GM12878 (cell line): ENCODE data around the gene AFTPH. TPM values are rescaled to one million over a fixed set of nuclear protein-coding genes. Genes with fewer than 3 reads are reported as not detected.

Experiments used
- ATAC-seq: fragments of 200-7000 bp; cut with Tn5 transposase; 3 replicates; pipeline ENCODE4 v1.9.1; 2020; ENCODE audit warnings: mild to moderate bottlenecking, moderate library complexity
- BruUV-seq: library from RNA; stranded (reverse); fragments of 400-500 nt; replicated peaks from 2 replicates; lab custom pipeline; 2021; lab: Mats Ljungman, UMichigan
- CTCF ChIA-PET: fragments of 300-600 bp; sonication (Branson Sonifier 250); formaldehyde crosslinking; extraction: SDS; loops from one replicate; lab custom pipeline; 2021; ENCODE audit warnings: inconsistent platforms; lab: Yijun Ruan, JAX
- POLR2A ChIA-PET: fragments of 350-600 bp; formaldehyde crosslinking; extraction: SDS; loops from one replicate; lab custom pipeline; 2021; ENCODE audit warnings: inconsistent platforms; lab: Charles Lee
- RAD21 ChIA-PET: fragments of 300-600 bp; sonication (Branson Sonifier 250); formaldehyde crosslinking; loops from one replicate; lab custom pipeline; 2023; ENCODE audit warnings: antibody characterized with exemption; ENCODE audit not compliant: unreplicated experiment; lab: Charles Lee
- SMC1A ChIA-PET: fragments of 300-600 bp; sonication (Branson Sonifier 250); formaldehyde crosslinking; loops from one replicate; lab custom pipeline; 2023; ENCODE audit not compliant: unreplicated experiment, uncharacterized antibody; lab: Charles Lee
- DNase-seq: peaks from one replicate; pipeline ENCODE4 v3.0.0-alpha.2; 2011; ENCODE audit warnings: low read depth, low spot score
- FAIRE-seq: peaks from 3 replicates; lab custom pipeline; 2011; peaks lifted over from hg19 to GRCh38; lab: Jason Lieb, UNC
- H2AFZ ChIP-seq: 2 replicates; pipeline ENCODE4 v1.6.0; 2011; ENCODE audit warnings: low read depth, low read length, control low read depth; ENCODE audit not compliant: control insufficient read depth
- H3K27ac ChIP-seq: 2 replicates; pipeline ENCODE4 v1.5.1; 2011; ENCODE audit warnings: control low read depth; ENCODE audit not compliant: control insufficient read depth, insufficient read depth
- H3K27me3 ChIP-seq, 2 experiments: replicated peaks in 1 of 2; 2 replicates each; pipeline versions ENCODE4 v1.6.0 to v1.6.1; 2011; ENCODE audit warnings: low read length in 1 of 2; ENCODE audit not compliant: control insufficient read depth in 2 of 2, insufficient read depth in 2 of 2
- H3K36me3 ChIP-seq, 2 experiments: 2 replicates each; pipeline ENCODE4 v1.5.1; 2011; ENCODE audit warnings: low read length in 1 of 2; ENCODE audit not compliant: control insufficient read depth in 2 of 2, insufficient read depth in 2 of 2
- H3K4me1 ChIP-seq: 2 replicates; pipeline ENCODE4 v1.6.1; 2011; ENCODE audit warnings: mild to moderate bottlenecking, low read length, moderate library complexity, mixed read lengths; ENCODE audit not compliant: control insufficient read depth, insufficient read depth
- H3K4me2 ChIP-seq: 2 replicates; pipeline ENCODE4 v1.6.0; 2011; ENCODE audit warnings: control low read depth; ENCODE audit not compliant: control insufficient read depth, insufficient read depth
- H3K4me3 ChIP-seq: fragments of 200-600 bp; sonication (generic); 2 replicates; pipeline ENCODE4 v1.5.1; 2016
- H3K79me2 ChIP-seq: 2 replicates; pipeline ENCODE4 v1.6.0; 2011; ENCODE audit warnings: low read length; ENCODE audit not compliant: control insufficient read depth, insufficient read depth
- H3K9ac ChIP-seq: 2 replicates; pipeline ENCODE4 v1.8.0; 2011; ENCODE audit warnings: low read length, control low read depth, mixed read lengths; ENCODE audit not compliant: control insufficient read depth, insufficient read depth
- H3K9me3 ChIP-seq: replicated peaks from 3 replicates; pipeline ENCODE4 v1.5.1; 2011; ENCODE audit warnings: mild to moderate bottlenecking, low read length; ENCODE audit not compliant: control insufficient read depth, insufficient read depth
- H4K20me1 ChIP-seq: 2 replicates; pipeline ENCODE4 v1.6.0; 2011; ENCODE audit not compliant: control insufficient read depth, insufficient read depth
- ATF7 ChIP-seq: fragments of 450-650 bp; IDR thresholded peaks from 2 replicates; pipeline ENCODE4 v1.6.1; 2016; ENCODE audit warnings: low read depth, mild to moderate bottlenecking
- BHLHE40 ChIP-seq, 2 experiments: fragments of 450-650 bp in 1 of 2; IDR thresholded peaks; 2 replicates each; pipeline ENCODE4 v1.6.1; 2011 to 2017; ENCODE audit warnings: low read depth in 2 of 2, borderline replicate concordance in 1 of 2, improper control_type of control experiment in 1 of 2, low read length in 1 of 2, mild to moderate bottlenecking in 1 of 2
- CUX1 ChIP-seq: IDR thresholded peaks from 2 replicates; pipeline ENCODE4 v1.6.1; 2012; ENCODE audit warnings: improper control_type of control experiment, low read depth, low read length; ENCODE audit not compliant: insufficient replicate concordance
- MEF2B ChIP-seq: fragments of 450-650 bp; IDR thresholded peaks from 2 replicates; pipeline ENCODE4 v1.6.1; 2018; ENCODE audit warnings: mild to moderate bottlenecking, moderate library complexity; ENCODE audit not compliant: partially characterized antibody, poor library complexity, severe bottlenecking
- MTA3 ChIP-seq: IDR thresholded peaks from 2 replicates; pipeline ENCODE4 v1.6.1; 2012; ENCODE audit warnings: low read length, inconsistent platforms, borderline replicate concordance
- NFXL1 ChIP-seq: fragments of 450-650 bp; IDR thresholded peaks from 2 replicates; pipeline ENCODE4 v1.6.1; 2017; ENCODE audit warnings: antibody characterized with exemption, mild to moderate bottlenecking, borderline replicate concordance
- PAX5 ChIP-seq: IDR thresholded peaks from 2 replicates; pipeline ENCODE4 v1.6.1; 2011; ENCODE audit warnings: low read depth, low read length, borderline replicate concordance
- RELA ChIP-seq: fragments of 450-650 bp; IDR thresholded peaks from 2 replicates; pipeline ENCODE4 v1.8.0; 2014; ENCODE audit warnings: borderline replicate concordance; ENCODE audit not compliant: partially characterized antibody
- SMAD1 ChIP-seq: fragments of 450-650 bp; IDR thresholded peaks from 2 replicates; pipeline ENCODE4 v1.6.1; 2018; ENCODE audit warnings: mild to moderate bottlenecking, low read depth; ENCODE audit not compliant: partially characterized antibody
- ZNF384 ChIP-seq: IDR thresholded peaks from 2 replicates; pipeline ENCODE4 v1.6.1; 2012; ENCODE audit warnings: low read depth, mild to moderate bottlenecking, low read length, improper control_type of control experiment, borderline replicate concordance
- WGBS: methylation state at CpG from one replicate; pipeline ENCODE4 v1.1.6; 2016; ENCODE audit warnings: low lambda C conversion rate; ENCODE audit not compliant: insufficient replicate concordance, insufficient coverage; ENCODE audit errors: missing lambda C conversion rate; 5-methylcytosine and 5-hydroxymethylcytosine counted together
- in situ Hi-C: fragments of 300-500 bp; cut with MboI; formaldehyde crosslinking; loops from 9 replicates; pipeline ENCODE4 v1.14.3; 2018; ENCODE audit warnings: mixed read lengths
- intact Hi-C: fragments of 100-400 bp; cut with micrococcal nuclease; formaldehyde crosslinking; loops from one replicate; pipeline ENCODE4 v1.14.2; 2022; ENCODE audit not compliant: unreplicated experiment
- polyA plus RNA-seq, 11 experiments: library from polyadenylated mRNA; depleted of rRNA in 4 of 11; unstranded in 6 of 11; stranded (reverse) in 5 of 11; fragments of >200 nt; fragmentation: Nextera tagmentation in 4 of 11; fragmentation: Illumina TruSeq in 1 of 11; extraction: Ambion mirVana in 4 of 11; extraction: Trizol in 1 of 11; gene quantifications; 1 replicate in 1 of 11; 2 replicates in 10 of 11; pipeline versions ENCODE4 v1.2.1 to v1.2.3, GENCODE V29; 2011 to 2016; ENCODE audit warnings: inconsistent platforms in 2 of 11, missing spikeins in 2 of 11, low read depth in 1 of 11
- total RNA-seq, 4 experiments: library from RNA; depleted of rRNA in 3 of 4; stranded (reverse); fragments of >200 nt in 3 of 4; fragmentation: Illumina TruSeq in 1 of 4; extraction: Trizol in 1 of 4; gene quantifications; 2 replicates each; pipeline versions ENCODE4 v1.2.1 to v1.2.3, GENCODE V29; 2013 to 2021
- TF ChIP-seq, protein P1 (sequence below): fragments of 450-650 bp; IDR thresholded peaks from 2 replicates; pipeline ENCODE4 v1.6.1; 2017; ENCODE audit warnings: mild to moderate bottlenecking, moderate library complexity
- TF ChIP-seq, protein P2 (sequence below): fragments of 150-350 bp; IDR thresholded peaks from 2 replicates; pipeline ENCODE4 v1.6.1; 2014; ENCODE audit warnings: mild to moderate bottlenecking, low read depth, low read length

Gene AFTPH
- total and polyA plus RNA-seq, 10 of the 15 experiments (the other 5 are each of a cell fraction or from before 2014, with no cell fraction given): 25.6 to 77.3 (median 39.5) TPM

GRCh38 chr2:64591188-64591587 is 67.1 kb downstream of the AFTPH start:
- no peak for FAIRE-seq
- Histone ChIP-seq H3K27ac (peak overlapping the region; percentile 41; the same call in 1 of the 2 replicates), H2AFZ (no peak overlapping the region), H4K20me1 (no peaks in the 10 kb centered on the region), H3K9ac (no peak overlapping the region), H3K79me2 (peaks cover 3% of the 10 kb centered on the region), H3K4me2 (peak overlapping the region; percentile 28; the same call in 1 of the 2 replicates), H3K36me3 (peaks cover 5 to 18% of the 10 kb centered on the region in 2 experiments), H3K4me3 (no peak overlapping the region), H3K4me1 (peaks cover 21% of the 10 kb centered on the region), H3K27me3 (no peaks in the 10 kb centered on the region), H3K9me3 (no peaks in the 10 kb centered on the region)
- POLR2A ChIA-PET: interaction anchor here (0.6 to 2.4 kb wide), 5 partner anchors 15 to 276 kb away, joined by 3 to 12 read pairs (median 3); no protein-coding TSS in a partner anchor
- RAD21 ChIA-PET: interaction anchor here (0.7 to 6.0 kb wide), 7 partner anchors 9 to 324 kb away, joined by 3 to 34 read pairs (median 4); partner anchors contain the start of genes AFTPH and SERTAD2
- in situ Hi-C loops (loop anchor here (10.0 kb wide), 2 partner anchors 274 to 444 kb away; no protein-coding TSS in a partner anchor), intact Hi-C loops (no loop called here)
- ATAC-seq: peak; percentile 77
- WGBS: 68% methylated on average over 4 of the region's 4 CpGs
- DNase-seq: no peak
- SMC1A ChIA-PET: interaction anchor here (0.9 to 7.4 kb wide), 14 partner anchors 9 to 276 kb away, joined by 3 to 46 read pairs (median 5); partner anchors contain the start of gene AFTPH
- no TSS peak for BruUV-seq
- CTCF ChIA-PET: interaction anchor here (0.7 to 3.1 kb wide), 9 partner anchors 8 to 285 kb away, joined by 3 to 14 read pairs (median 3); partner anchors contain the start of gene AFTPH
- TF ChIP-seq MEF2B (peak; percentile 29), BHLHE40 (IDR thresholded peaks at IDR 0.05; ENCODE audit: borderline replicate concordance in 1 of 2, low read depth in 2 of 2, low read length in 1 of 2) (0 out of 4 replicates have a peak, but pooled peaks of 1 of the 2 experiments have one; percentile 5), SMAD1 (no peak), ATF7 (no peak), PAX5 (no peak), RELA (no peak), MTA3 (no peak), CUX1 (no peak), ZNF384 (no peak), NFXL1 (no peak)
- TF ChIP-seq, protein P1, sequence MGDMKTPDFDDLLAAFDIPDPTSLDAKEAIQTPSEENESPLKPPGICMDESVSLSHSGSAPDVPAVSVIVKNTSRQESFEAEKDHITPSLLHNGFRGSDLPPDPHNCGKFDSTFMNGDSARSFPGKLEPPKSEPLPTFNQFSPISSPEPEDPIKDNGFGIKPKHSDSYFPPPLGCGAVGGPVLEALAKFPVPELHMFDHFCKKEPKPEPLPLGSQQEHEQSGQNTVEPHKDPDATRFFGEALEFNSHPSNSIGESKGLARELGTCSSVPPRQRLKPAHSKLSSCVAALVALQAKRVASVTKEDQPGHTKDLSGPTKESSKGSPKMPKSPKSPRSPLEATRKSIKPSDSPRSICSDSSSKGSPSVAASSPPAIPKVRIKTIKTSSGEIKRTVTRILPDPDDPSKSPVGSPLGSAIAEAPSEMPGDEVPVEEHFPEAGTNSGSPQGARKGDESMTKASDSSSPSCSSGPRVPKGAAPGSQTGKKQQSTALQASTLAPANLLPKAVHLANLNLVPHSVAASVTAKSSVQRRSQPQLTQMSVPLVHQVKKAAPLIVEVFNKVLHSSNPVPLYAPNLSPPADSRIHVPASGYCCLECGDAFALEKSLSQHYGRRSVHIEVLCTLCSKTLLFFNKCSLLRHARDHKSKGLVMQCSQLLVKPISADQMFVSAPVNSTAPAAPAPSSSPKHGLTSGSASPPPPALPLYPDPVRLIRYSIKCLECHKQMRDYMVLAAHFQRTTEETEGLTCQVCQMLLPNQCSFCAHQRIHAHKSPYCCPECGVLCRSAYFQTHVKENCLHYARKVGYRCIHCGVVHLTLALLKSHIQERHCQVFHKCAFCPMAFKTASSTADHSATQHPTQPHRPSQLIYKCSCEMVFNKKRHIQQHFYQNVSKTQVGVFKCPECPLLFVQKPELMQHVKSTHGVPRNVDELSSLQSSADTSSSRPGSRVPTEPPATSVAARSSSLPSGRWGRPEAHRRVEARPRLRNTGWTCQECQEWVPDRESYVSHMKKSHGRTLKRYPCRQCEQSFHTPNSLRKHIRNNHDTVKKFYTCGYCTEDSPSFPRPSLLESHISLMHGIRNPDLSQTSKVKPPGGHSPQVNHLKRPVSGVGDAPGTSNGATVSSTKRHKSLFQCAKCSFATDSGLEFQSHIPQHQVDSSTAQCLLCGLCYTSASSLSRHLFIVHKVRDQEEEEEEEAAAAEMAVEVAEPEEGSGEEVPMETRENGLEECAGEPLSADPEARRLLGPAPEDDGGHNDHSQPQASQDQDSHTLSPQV: no peak
- TF ChIP-seq, protein P2, sequence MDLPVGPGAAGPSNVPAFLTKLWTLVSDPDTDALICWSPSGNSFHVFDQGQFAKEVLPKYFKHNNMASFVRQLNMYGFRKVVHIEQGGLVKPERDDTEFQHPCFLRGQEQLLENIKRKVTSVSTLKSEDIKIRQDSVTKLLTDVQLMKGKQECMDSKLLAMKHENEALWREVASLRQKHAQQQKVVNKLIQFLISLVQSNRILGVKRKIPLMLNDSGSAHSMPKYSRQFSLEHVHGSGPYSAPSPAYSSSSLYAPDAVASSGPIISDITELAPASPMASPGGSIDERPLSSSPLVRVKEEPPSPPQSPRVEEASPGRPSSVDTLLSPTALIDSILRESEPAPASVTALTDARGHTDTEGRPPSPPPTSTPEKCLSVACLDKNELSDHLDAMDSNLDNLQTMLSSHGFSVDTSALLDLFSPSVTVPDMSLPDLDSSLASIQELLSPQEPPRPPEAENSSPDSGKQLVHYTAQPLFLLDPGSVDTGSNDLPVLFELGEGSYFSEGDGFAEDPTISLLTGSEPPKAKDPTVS: no peak
